HAP-1 (cell line): ENCODE data around the gene SLC6A8.
A peak's percentile ranks its signal among the peaks of the same experiment; 100 is the strongest.
"Not testable (repeated sequence)": the region's sequence is repeated elsewhere in the genome, so short reads cannot be mapped to it uniquely, and the experiment has no call there.

Experiments
- DNase-seq, 2 experiments: peaks; one replicate each; pipeline ENCODE4 v3.0.0-alpha.2; 2016 to 2020; ENCODE audit warnings: low spot score in 2 of 2
- H3K27me3 ChIP-seq: fragments of 250-450 bp; sonication (Bioruptor Pico); 2 replicates; pipeline ENCODE4 v1.5.1; 2020; ENCODE audit warnings: low read depth, mild to moderate bottlenecking, moderate library complexity
- H3K36me3 ChIP-seq: fragments of 250-450 bp; sonication (Bioruptor Pico); replicated peaks from 2 replicates; pipeline ENCODE4 v1.5.1; 2020; ENCODE audit warnings: mild to moderate bottlenecking
- H3K4me1 ChIP-seq: fragments of 250-450 bp; sonication (Bioruptor Pico); 2 replicates; pipeline ENCODE4 v1.5.1; 2020; ENCODE audit warnings: mild to moderate bottlenecking
- H3K4me3 ChIP-seq: fragments of 250-450 bp; sonication (Bioruptor Pico); 2 replicates; pipeline ENCODE4 v1.5.1; 2020; ENCODE audit warnings: mild to moderate bottlenecking, moderate library complexity
- H3K9me3 ChIP-seq: fragments of 250-450 bp; sonication (Bioruptor Pico); 2 replicates; pipeline ENCODE4 v1.5.1; 2020; ENCODE audit warnings: mild to moderate bottlenecking, moderate library complexity
- in situ Hi-C: fragments of 300-500 bp; cut with MboI; formaldehyde crosslinking; loops from 3 replicates; pipeline ENCODE4 v1.14.3; 2020; ENCODE audit warnings: low sequenced_read_pairs, inconsistent platforms, mixed read lengths

Gene SLC6A8

GRCh38 chrX:153726286-153727122 is 38.8 kb downstream of the SLC6A8 start:
- H3K4me1 ChIP-seq = peaks cover 29% of the 10 kb centered on the region
- H3K27me3 ChIP-seq = no peaks in the 10 kb centered on the region
- peak overlapping the region; percentile 7; the same call in 1 of the 2 replicates for H3K4me3 ChIP-seq
- no peaks in the 10 kb centered on the region for H3K9me3 ChIP-seq
- in situ Hi-C loops = no loop called here
- peak; percentile 57 to 79 for DNase-seq
- H3K36me3 ChIP-seq = peaks cover 8% of the 10 kb centered on the region

DNA sequence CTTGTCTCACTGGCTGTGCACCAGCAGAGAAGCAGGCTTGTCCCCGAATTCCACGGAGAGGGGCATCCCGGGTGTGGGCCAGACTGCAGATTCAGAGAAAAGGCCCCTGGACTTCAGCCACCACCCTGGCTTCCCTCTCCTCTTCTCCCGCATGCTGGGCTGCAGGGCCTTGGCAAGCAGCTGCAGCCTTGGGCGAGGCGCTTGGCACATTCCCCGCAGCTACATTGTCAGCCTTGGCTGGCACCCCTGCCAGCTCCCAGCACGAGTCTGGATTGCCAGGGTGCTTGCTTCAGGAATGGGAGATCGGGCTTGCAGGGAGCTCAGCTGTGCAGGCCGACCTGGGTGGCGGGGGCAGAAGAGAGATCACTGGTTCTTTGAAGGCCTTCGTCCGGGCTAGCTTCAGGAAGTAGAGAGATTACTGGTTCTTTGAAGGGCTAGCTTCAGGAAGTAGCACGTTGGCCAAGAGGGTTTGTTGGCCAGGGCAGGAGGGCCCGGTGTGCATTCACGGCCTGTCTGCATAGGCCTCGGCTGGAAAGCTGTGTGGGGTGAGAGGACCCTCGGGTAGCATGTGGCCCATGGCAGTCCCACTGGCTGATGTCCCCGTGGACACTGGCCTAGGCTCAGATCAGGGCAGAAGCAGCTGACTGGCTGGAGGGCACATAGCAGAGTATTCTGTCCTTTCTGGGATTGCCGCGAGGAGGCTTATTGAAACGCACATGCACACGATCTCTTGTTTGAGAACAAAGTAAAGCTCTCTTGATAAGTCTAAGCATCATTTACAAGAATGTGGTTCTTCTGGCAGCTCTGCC is 39.6 kb downstream of the SLC6A8 start:
- H3K27me3 ChIP-seq = no peaks in the 10 kb centered on the region
- no peaks in the 10 kb centered on the region for H3K9me3 ChIP-seq
- no peak for DNase-seq
- H3K4me1 ChIP-seq = peaks cover 26% of the 10 kb centered on the region
- no peaks in the 10 kb centered on the region for H3K36me3 ChIP-seq
- H3K4me3 ChIP-seq = no peak overlapping the region; the same call in 1 of the 2 replicates
- in situ Hi-C loops = no loop called here

GRCh38 chrX:153728095-153728494 is 40.4 kb downstream of the SLC6A8 start:
- Histone ChIP-seq H3K36me3 (no peaks in the 10 kb centered on the region), H3K27me3 (no peaks in the 10 kb centered on the region), H3K4me3 (no peak overlapping the region), H3K9me3 (no peaks in the 10 kb centered on the region), H3K4me1 (peaks cover 20% of the 10 kb centered on the region)
- no peak for DNase-seq
- in situ Hi-C loops = no loop called here

GRCh38 chrX:153728951-153729631 is 41.4 kb downstream of the SLC6A8 start:
- no peaks in the 10 kb centered on the region for H3K27me3 ChIP-seq
- H3K36me3 ChIP-seq = no peaks in the 10 kb centered on the region
- no peaks in the 10 kb centered on the region for H3K9me3 ChIP-seq
- in situ Hi-C loops = no loop called here
- no peak overlapping the region for H3K4me3 ChIP-seq
- DNase-seq = no peak
- H3K4me1 ChIP-seq = peaks cover 20% of the 10 kb centered on the region

DNA sequence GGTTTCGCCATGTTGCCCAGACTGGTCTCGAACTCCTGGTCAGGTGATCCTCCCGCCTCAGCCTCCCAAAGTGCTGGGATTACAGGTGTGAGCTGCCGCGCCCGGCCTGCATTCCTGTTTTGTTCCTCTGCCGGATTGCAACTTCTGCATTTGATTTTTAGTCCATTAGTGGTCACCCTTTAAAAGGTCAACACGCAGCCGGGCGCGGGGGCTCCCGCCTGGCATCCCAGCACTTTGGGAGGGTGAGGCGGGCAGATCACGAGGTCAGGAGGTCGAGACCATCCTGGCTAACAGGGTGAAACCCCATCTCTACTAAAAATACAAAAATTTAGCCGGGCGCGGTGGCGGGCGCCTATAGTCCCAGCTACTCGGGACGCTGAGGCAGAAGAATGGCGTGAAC is 42.4 kb downstream of the SLC6A8 start:
- H3K36me3 ChIP-seq, H3K27me3 ChIP-seq, H3K4me3 ChIP-seq, DNase-seq, in situ Hi-C loops, H3K9me3 ChIP-seq: not testable (repeated sequence)
- peaks cover 16% of the 10 kb centered on the region for H3K4me1 ChIP-seq

- Histone ChIP-seq H3K4me3 (no peak overlapping the region), H3K36me3 (no peaks in the 10 kb centered on the region), H3K4me1 (peaks cover 10% of the 10 kb centered on the region), H3K9me3 (no peaks in the 10 kb centered on the region), H3K27me3 (no peaks in the 10 kb centered on the region)
- in situ Hi-C loops = no loop called here
- DNase-seq = no peak
Measured at GRCh38 chrX:153731117-153731844, 43.6 kb downstream of the SLC6A8 start.

- no peaks in the 10 kb centered on the region for H3K9me3 ChIP-seq
- H3K4me1 ChIP-seq = peaks cover 4% of the 10 kb centered on the region
- no peak overlapping the region for H3K4me3 ChIP-seq
- no peaks in the 10 kb centered on the region for H3K36me3 ChIP-seq
- in situ Hi-C loops = no loop called here
- no peaks in the 10 kb centered on the region for H3K27me3 ChIP-seq
- DNase-seq = no peak
Measured at GRCh38 chrX:153731845-153732215, 44.1 kb downstream of the SLC6A8 start.

DNA sequence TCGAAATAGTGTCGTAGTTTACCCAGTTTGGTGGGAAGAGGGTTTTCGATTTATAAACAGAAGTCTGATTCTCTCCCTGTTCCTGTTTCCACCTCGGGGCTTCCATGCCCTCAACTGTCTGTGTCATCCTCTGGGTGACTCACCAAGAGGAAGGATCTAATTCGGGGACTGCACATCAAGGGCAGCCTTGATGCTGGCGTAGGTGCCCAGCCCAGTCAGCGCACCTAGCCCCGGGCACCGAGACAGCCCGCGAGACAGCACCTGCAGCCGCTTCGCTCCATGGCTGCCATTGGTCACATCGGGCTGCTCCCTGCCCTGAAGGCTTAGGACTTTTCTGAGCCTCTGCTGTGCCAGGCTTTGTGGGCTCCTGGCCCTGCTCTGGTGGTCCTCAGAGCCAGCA is 44.7 kb downstream of the SLC6A8 start:
- DNase-seq = no peak
- in situ Hi-C loops = no loop called here
- no peaks in the 10 kb centered on the region; the same call in 1 of the 2 replicates for H3K4me1 ChIP-seq

DNA sequence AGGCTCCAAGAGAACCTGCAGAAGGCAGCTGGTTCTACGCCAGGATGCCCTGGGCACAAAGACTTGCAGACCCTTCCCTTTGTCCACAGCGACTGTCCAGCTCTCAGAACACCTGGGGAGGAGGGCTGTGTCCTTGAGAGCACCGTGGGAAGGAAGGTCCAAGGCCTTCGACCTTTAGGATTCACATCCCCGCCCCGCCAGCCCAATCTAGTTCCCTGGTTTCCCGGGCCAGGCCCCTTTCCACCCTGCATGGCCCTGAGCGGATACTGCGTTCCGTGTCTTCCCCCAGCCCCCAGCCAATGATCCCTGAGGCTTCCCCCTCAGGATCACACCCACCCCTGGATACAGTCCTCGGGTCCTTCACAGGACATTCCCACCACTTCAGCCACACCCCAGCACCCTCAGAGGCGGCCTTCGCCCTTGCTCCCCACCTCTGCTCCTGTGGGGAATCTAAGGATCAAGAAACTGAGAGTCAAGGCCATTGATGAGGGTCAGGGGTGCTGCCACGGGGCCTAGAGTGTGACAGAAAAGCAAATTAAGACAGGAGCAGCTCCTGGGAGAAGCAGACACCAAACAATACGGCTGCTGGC is 46.0 kb downstream of the SLC6A8 start:
- in situ Hi-C loops = no loop called here
- no peak for DNase-seq

More for the DNA sequence above, 44.7 kb downstream of the SLC6A8 start:
- Histone ChIP-seq H3K27me3 (no peaks in the 10 kb centered on the region), H3K4me3 (no peak overlapping the region), H3K36me3 (no peaks in the 10 kb centered on the region), H3K9me3 (no peaks in the 10 kb centered on the region)

DNA sequence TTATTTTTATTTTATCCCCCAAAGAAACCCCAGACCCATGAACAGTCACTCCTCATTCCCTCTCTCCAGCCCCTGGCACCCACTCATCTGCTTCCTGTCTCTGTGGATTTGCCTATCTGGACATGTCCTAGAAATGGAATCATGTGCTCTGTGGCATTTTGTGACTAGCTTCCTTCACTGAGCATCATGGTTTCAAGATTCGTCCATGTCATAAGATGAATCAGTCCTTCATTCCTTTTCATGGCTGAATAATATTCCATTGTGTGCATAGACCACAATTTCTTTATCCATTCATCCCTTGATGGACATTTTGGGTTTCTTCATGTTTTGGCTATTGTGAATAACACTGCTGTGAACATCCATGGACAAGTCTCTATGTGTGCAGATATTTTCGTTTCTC is 47.1 kb downstream of the SLC6A8 start:
- Histone ChIP-seq H3K27me3 (no peaks in the 10 kb centered on the region), H3K4me1 (no peaks in the 10 kb centered on the region), H3K4me3 (no peak overlapping the region), H3K36me3 (no peaks in the 10 kb centered on the region), H3K9me3 (no peaks in the 10 kb centered on the region)
- no peak for DNase-seq
- in situ Hi-C loops = no loop called here

More for the DNA sequence above, 46.0 kb downstream of the SLC6A8 start:
- Histone ChIP-seq H3K4me1 (no peaks in the 10 kb centered on the region), H3K9me3 (no peaks in the 10 kb centered on the region), H3K4me3 (no peak overlapping the region), H3K27me3 (no peaks in the 10 kb centered on the region), H3K36me3 (no peaks in the 10 kb centered on the region)

DNA sequence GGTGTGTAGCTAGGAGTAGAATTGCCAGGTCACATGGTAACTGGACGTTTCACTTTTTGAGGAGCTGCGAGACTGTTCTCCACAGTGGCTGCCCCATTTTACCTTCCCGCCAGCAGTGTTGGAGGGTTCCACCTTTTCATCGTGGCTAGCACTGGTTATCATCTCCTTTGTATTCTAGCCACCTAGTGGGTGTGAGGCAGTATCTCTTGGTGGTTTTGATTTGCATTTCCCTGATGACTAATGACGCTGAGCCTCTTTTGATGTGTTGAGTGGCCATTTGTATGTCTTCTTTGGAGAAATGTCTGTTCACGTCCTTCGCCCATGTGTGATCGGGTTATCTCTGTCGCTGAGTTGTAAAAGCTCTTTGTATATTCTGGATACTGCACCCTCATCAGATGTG is 47.5 kb downstream of the SLC6A8 start:
- no peaks in the 10 kb centered on the region for H3K9me3 ChIP-seq
- H3K36me3 ChIP-seq = no peaks in the 10 kb centered on the region
- no peaks in the 10 kb centered on the region for H3K27me3 ChIP-seq
- DNase-seq = no peak
- H3K4me3 ChIP-seq = no peak overlapping the region
- no peaks in the 10 kb centered on the region for H3K4me1 ChIP-seq
- in situ Hi-C loops = no loop called here

DNA sequence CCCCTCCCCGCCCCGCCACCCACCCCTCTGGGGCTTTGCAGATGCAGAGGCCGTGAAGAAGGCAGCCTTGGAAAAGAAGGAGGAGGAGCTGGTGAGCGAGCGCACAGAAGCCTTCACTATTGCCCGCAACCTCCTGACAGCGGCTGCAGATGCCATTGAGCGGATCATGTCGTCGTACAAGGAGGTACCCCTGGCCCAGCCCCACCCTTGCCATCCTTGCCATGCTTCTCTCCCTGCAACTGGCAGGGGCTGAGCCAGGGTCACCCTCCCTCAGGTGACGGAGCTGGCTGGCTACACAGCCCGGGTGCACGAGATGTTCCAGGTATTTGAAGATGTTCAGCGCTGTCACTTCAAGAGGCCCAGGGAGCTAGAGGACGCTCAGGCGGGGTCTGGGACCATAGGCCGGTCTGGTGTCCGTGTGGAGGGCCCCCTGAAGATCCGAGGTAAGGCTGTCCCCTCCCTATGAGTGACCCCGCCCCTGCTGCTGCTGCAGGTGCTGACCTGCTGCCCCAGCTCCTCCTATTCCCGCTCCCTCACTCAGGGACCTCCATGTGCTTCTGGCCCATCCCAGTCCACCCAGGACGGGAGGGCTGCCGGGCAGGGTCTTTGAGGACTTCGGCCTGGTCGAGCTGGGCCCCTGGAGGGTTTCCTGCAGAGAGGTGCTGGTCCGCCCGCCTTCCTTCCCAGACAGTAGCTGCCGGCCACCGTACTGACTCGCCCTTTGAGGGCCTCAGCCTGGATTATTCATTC is 48.5 kb downstream of the SLC6A8 start:
- Histone ChIP-seq H3K4me1 (no peaks in the 10 kb centered on the region), H3K4me3 (no peak overlapping the region), H3K27me3 (no peaks in the 10 kb centered on the region), H3K9me3 (no peaks in the 10 kb centered on the region), H3K36me3 (no peaks in the 10 kb centered on the region)
- in situ Hi-C loops = no loop called here
- no peak for DNase-seq
